ENCODE data around the gene SMARCD1.

DNA sequence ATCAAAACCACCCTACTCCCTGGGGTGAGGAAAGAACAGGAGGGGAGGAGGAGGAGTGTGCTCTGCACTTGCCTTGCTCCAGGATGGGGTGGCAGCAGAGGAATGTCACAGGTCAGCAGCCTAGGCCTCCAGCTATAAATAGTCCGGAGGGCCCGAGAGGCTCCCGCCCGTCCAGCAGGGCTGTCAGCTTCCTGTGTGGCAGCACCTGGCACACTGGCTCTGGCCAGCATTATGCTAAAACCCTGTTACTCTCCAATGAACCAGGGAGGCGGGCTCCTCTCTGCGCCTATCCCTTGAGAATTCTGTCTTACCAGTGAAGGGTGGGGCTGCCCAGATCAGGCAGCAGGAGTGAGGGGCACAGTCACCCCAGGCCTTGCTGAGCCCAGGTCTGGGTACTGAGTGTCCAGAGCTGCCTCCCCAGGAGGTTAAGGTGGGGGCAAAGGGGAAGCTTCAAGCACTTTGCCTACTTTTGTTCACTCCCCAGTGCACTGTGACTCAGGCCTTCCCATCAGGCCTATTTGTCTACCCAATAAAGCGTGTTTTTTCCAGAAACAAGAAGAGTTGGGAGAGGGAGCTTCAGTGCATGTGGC is 25.7 kb downstream of the SMARCD1 start:
- TF ChIP-seq POLR2AphosphoS5 (IDR thresholded peaks at IDR 0.05): no peak
- TF ChIP-seq, protein P1, sequence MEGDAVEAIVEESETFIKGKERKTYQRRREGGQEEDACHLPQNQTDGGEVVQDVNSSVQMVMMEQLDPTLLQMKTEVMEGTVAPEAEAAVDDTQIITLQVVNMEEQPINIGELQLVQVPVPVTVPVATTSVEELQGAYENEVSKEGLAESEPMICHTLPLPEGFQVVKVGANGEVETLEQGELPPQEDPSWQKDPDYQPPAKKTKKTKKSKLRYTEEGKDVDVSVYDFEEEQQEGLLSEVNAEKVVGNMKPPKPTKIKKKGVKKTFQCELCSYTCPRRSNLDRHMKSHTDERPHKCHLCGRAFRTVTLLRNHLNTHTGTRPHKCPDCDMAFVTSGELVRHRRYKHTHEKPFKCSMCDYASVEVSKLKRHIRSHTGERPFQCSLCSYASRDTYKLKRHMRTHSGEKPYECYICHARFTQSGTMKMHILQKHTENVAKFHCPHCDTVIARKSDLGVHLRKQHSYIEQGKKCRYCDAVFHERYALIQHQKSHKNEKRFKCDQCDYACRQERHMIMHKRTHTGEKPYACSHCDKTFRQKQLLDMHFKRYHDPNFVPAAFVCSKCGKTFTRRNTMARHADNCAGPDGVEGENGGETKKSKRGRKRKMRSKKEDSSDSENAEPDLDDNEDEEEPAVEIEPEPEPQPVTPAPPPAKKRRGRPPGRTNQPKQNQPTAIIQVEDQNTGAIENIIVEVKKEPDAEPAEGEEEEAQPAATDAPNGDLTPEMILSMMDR (IDR thresholded peaks at IDR 0.05): no peak

Measured in esophagus muscularis mucosa (tissue), 3 donors.